Measurements from ENCODE around the gene PRR33. TPM values are rescaled to one million over a fixed set of nuclear protein-coding genes. Genes with fewer than 3 reads are reported as not detected.
A peak's percentile ranks its signal among the peaks of the same experiment; 100 is the strongest.

The PRR33 gene
- total RNA-seq, 4 donors from 2014 or later, result not detected

GRCh38 chr11:1916986-1917522 is 25.4 kb upstream of the PRR33 start:
- peaks cover 0 to 35% (median 5%) of the 10 kb centered on the region in 4 donors for H3K4me1 ChIP-seq
- no peaks in the 10 kb centered on the region for H3K36me3 ChIP-seq
- peak overlapping the region in 1 of 4 donors; percentile 17 for H3K27ac ChIP-seq
- TF ChIP-seq EP300 (IDR thresholded peaks at IDR 0.05), result no peak
- TF ChIP-seq POLR2A (IDR thresholded peaks at IDR 0.05), result no peak
- no peak for TF ChIP-seq CTCF (IDR thresholded peaks at IDR 0.05)
- WGBS, 2 donors, result 64 to 71% methylated on average over 8 of the region's 8 CpGs
- H3K4me3 ChIP-seq, result no peak overlapping the region
- H3K9me3 ChIP-seq, result no peaks in the 10 kb centered on the region
- no peaks in the 10 kb centered on the region for H3K27me3 ChIP-seq
- DNase-seq (ENCODE audit: low spot score in 2 of 2), result peak in 1 of 2 donors; percentile 11

GRCh38 chr11:1916132-1916985 is 24.7 kb upstream of the PRR33 start:
- DNase-seq (ENCODE audit: low spot score in 2 of 2), result peak in 1 of 2 donors; percentile 10
- TF ChIP-seq CTCF (IDR thresholded peaks at IDR 0.05) (no peak), POLR2A (IDR thresholded peaks at IDR 0.05) (no peak), EP300 (IDR thresholded peaks at IDR 0.05) (no peak)
- H3K27me3 ChIP-seq, result no peaks in the 10 kb centered on the region
- no peaks in the 10 kb centered on the region for H3K36me3 ChIP-seq
- 52 to 69% methylated on average over 7 to 13 of the region's 14 CpGs for WGBS, 2 donors
- peaks cover 0 to 28% (median 5%) of the 10 kb centered on the region in 4 donors for H3K4me1 ChIP-seq
- H3K9me3 ChIP-seq, result no peaks in the 10 kb centered on the region
- no peak overlapping the region for H3K27ac ChIP-seq
- H3K4me3 ChIP-seq, result no peak overlapping the region

- TF ChIP-seq EP300 (IDR thresholded peaks at IDR 0.05) (no peak), CTCF (IDR thresholded peaks at IDR 0.05) (no peak), POLR2A (IDR thresholded peaks at IDR 0.05) (no peak)
- DNase-seq (ENCODE audit: low spot score in 2 of 2), result no peak
- H3K4me3 ChIP-seq, result no peak overlapping the region
- no peaks in the 10 kb centered on the region for H3K36me3 ChIP-seq
- no peaks in the 10 kb centered on the region for H3K27me3 ChIP-seq
- no peak overlapping the region for H3K27ac ChIP-seq
- WGBS, 2 donors, result 95 to 98% methylated on average over 2 of the region's 2 CpGs
- H3K9me3 ChIP-seq, result no peaks in the 10 kb centered on the region
- H3K4me1 ChIP-seq, result peaks cover 0 to 22% (median 5%) of the 10 kb centered on the region in 4 donors
Measured at GRCh38 chr11:1915795-1916131, 24.1 kb upstream of the PRR33 start.

GRCh38 chr11:1913271-1914060 is 21.8 kb upstream of the PRR33 start:
- no peaks in the 10 kb centered on the region for H3K27me3 ChIP-seq
- no peaks in the 10 kb centered on the region for H3K9me3 ChIP-seq
- 88 to 89% methylated on average over 30 to 31 of the region's 31 CpGs for WGBS, 2 donors
- TF ChIP-seq EP300 (IDR thresholded peaks at IDR 0.05) (no peak), CTCF (IDR thresholded peaks at IDR 0.05) (no peak), POLR2A (IDR thresholded peaks at IDR 0.05) (no peak)
- DNase-seq (ENCODE audit: low spot score in 2 of 2), result no peak
- no peak overlapping the region for H3K27ac ChIP-seq
- H3K36me3 ChIP-seq, result no peaks in the 10 kb centered on the region
- peaks cover 0 to 28% (median 8%) of the 10 kb centered on the region in 4 donors for H3K4me1 ChIP-seq
- no peak overlapping the region for H3K4me3 ChIP-seq
